ENCODE data around the gene OLIG3. TPM values are rescaled to one million over a fixed set of nuclear protein-coding genes. Genes with fewer than 3 reads are reported as not detected.

The OLIG3 gene
- total and polyA plus RNA-seq, 2 of the 8 experiments (the other 6 are each of a cell fraction or from before 2014, with no cell fraction given), result 0.60 to 1.3 TPM

DNA sequence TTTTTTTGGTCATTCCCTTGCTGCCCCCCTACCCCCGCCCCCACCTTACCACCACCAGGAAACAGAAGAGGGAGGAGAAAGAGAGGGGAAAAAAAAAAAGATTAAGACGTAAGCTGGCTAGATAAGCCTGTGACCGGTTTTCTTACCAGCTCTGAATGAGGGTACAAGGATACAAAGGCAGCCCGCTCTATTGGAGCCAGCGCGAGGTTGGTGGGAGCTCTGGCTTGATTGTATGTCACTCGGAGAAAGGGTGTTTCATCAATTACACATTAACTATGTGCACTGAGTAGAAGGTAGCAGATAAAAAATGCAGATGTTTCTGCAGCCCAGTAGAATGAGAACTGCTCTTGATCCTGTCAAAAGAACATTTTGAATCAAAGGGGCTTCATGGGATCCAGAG, 28.6 kb upstream of the OLIG3 start:
- Histone ChIP-seq H3K14ac (ENCODE audit: insufficient read length) (no peak overlapping the region), H2AFZ (ENCODE audit: low read length) (no peak overlapping the region), H3K9me3 (ENCODE audit: insufficient read depth in 2 of 2, low read depth in 1 of 2, low read length in 1 of 2) (0 out of 4 replicates have a peak, but pooled peaks cover 0 to 4% of the 10 kb centered on the region in 2 experiments), H3K79me2 (ENCODE audit: control insufficient read depth in 1 of 2, insufficient read depth in 2 of 2, low read length in 2 of 2) (no peaks in the 10 kb centered on the region), H3K4ac (replicated peaks; ENCODE audit: insufficient read length, low read depth, low read length) (no peak overlapping the region), H3K4me2 (ENCODE audit: insufficient read depth in 1 of 2, low read depth in 2 of 2, low read length in 2 of 2) (no peak overlapping the region), H2BK12ac (ENCODE audit: low read depth, low read length) (no peak overlapping the region), H4K5ac (ENCODE audit: insufficient read length, low read depth, low read length) (no peak overlapping the region), H2BK5ac (ENCODE audit: low read depth, low read length) (no peak overlapping the region), H2BK120ac (replicated peaks; ENCODE audit: low read depth, low read length) (no peak overlapping the region), H3K18ac (ENCODE audit: extremely low read depth, low read length) (no peak overlapping the region), H3K27me3 (replicated peaks in 1 of 4; ENCODE audit: control insufficient read depth in 3 of 4, extremely low read depth in 1 of 4, insufficient read depth in 3 of 4, low read length in 3 of 4) (no peaks in the 10 kb centered on the region), H3K79me1 (ENCODE audit: low read depth, low read length) (no peaks in the 10 kb centered on the region), H4K91ac (replicated peaks; ENCODE audit: insufficient read length, low read length) (no peak overlapping the region), H3K4me3 (ENCODE audit: extremely low read depth in 1 of 4, insufficient read depth in 2 of 4, low read depth in 3 of 4, low read length in 4 of 4) (no peak overlapping the region), H3K27ac (ENCODE audit: low read depth, low read length) (no peak overlapping the region), H3K56ac (replicated peaks; ENCODE audit: insufficient read length, low read depth, low read length) (no peak overlapping the region), H4K20me1 (replicated peaks in 1 of 2; ENCODE audit: control insufficient read depth in 1 of 2, insufficient read depth in 2 of 2, low read length in 2 of 2) (no peaks in the 10 kb centered on the region), H4K8ac (ENCODE audit: extremely low read depth, insufficient read depth, low read length) (no peak overlapping the region), H2BK15ac (ENCODE audit: low read length) (no peak overlapping the region), H2AK5ac (ENCODE audit: low read depth, low read length) (no peak overlapping the region), H3K23me2 (ENCODE audit: low read depth, low read length) (no peaks in the 10 kb centered on the region), H3K9ac (replicated peaks in 1 of 4; ENCODE audit: extremely low read depth in 1 of 4, low read depth in 3 of 4, low read length in 3 of 4) (no peak overlapping the region), H3K36me3 (ENCODE audit: control insufficient read depth in 2 of 4, insufficient read depth in 4 of 4, low read length in 3 of 4) (no peaks in the 10 kb centered on the region; a peak in 1 of 8 replicates), H2BK20ac (ENCODE audit: low read length) (no peak overlapping the region), H3K4me1 (replicated peaks in 1 of 4; ENCODE audit: control insufficient read depth in 3 of 4, insufficient read depth in 4 of 4, low read length in 3 of 4) (peaks cover 4 to 16% (median 14%) of the 10 kb centered on the region in 4 experiments; a peak in 6 of 7 replicates), H3K23ac (ENCODE audit: insufficient read length) (no peak overlapping the region)
- CTCF ChIA-PET (ENCODE audit: partially characterized antibody), result interaction anchor here (0.6 to 2.9 kb wide), 4 partner anchors 39 to 152 kb away, joined by 3 to 23 read pairs (median 3); no protein-coding TSS in a partner anchor
- no peak for FAIRE-seq
- no peak for DNase-seq (ENCODE audit: low read depth in 1 of 2, low spot score in 2 of 2)
- POLR2A ChIA-PET (ENCODE audit: partially characterized antibody), result interaction anchor here (1.5 kb wide), 1 partner anchor 28 kb away, joined by 3 read pairs; no protein-coding TSS in a partner anchor
- 71% methylated on average over 6 of the region's 7 CpGs; no CpG with 5 or more reads in 1 of the 2 experiments for WGBS, 2 experiments (ENCODE audit: extremely low coverage in 1 of 2, insufficient coverage in 1 of 2, insufficient read length in 1 of 2, insufficient replicate concordance in 2 of 2, low coverage in 1 of 2, low lambda C conversion rate in 2 of 2, missing lambda C conversion rate in 1 of 2)
- no peak for TF ChIP-seq CBX5 (IDR thresholded peaks at IDR 0.05; ENCODE audit: low read depth, low read length)
- TF ChIP-seq FOSL1 (IDR thresholded peaks at IDR 0.05; ENCODE audit: insufficient read depth, low read depth, low read length), result no peak
- no peak for TF ChIP-seq CTCF (IDR thresholded peaks at IDR 0.05; ENCODE audit: control extremely low read depth in 1 of 3, insufficient read depth in 1 of 3, low read depth in 1 of 3, low read length in 3 of 3)
- TF ChIP-seq ZNF274 (IDR thresholded peaks at IDR 0.05; ENCODE audit: borderline replicate concordance, extremely low read depth, low read length), result no peak
- TF ChIP-seq, protein P1, sequence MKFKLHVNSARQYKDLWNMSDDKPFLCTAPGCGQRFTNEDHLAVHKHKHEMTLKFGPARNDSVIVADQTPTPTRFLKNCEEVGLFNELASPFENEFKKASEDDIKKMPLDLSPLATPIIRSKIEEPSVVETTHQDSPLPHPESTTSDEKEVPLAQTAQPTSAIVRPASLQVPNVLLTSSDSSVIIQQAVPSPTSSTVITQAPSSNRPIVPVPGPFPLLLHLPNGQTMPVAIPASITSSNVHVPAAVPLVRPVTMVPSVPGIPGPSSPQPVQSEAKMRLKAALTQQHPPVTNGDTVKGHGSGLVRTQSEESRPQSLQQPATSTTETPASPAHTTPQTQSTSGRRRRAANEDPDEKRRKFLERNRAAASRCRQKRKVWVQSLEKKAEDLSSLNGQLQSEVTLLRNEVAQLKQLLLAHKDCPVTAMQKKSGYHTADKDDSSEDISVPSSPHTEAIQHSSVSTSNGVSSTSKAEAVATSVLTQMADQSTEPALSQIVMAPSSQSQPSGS (IDR thresholded peaks at IDR 0.05; ENCODE audit: low read length), result no peak
- TF ChIP-seq SP1 (IDR thresholded peaks at IDR 0.05; ENCODE audit: low read depth, low read length), result no peak
- TF ChIP-seq SAP30 (IDR thresholded peaks at IDR 0.05; ENCODE audit: insufficient read depth, insufficient replicate concordance, low read length), result no peak
- TF ChIP-seq PHF8 (conservative IDR thresholded peaks at IDR 0.05; ENCODE audit: low read depth, low read length), result no peak
- TF ChIP-seq BCL11A (IDR thresholded peaks at IDR 0.05; ENCODE audit: low read depth in 2 of 2, low read length in 2 of 2), result no peak
